DMS 273 treated with DMSO at 0.1 percent for 48 hours (cell line): ENCODE data around the gene PHC1.
"Not testable (repeated sequence)": the region's sequence is repeated elsewhere in the genome, so short reads cannot be mapped to it uniquely, and the experiment has no call there.

Source experiments
- DNase-seq: peaks from one replicate; lab custom pipeline; 2025; lab: John Stamatoyannopoulos, UW

The PHC1 gene

GRCh38 chr12:8914033-8914715 lies at the start of gene PHC1:
Gene PHC1 (plus strand): TSS chr12:8914509. CDS start chr12:8917678, 3,169 bp downstream.
- peak; percentile 10 for DNase-seq

- no peak for DNase-seq
Observed at GRCh38 chr12:8866429-8866828, 47.9 kb upstream of the PHC1 start.

- DNase-seq = no peak
Observed at GRCh38 chr12:8867009-8867408, 47.3 kb upstream of the PHC1 start.

- DNase-seq = no peak
Observed at GRCh38 chr12:8867786-8868185, 46.5 kb upstream of the PHC1 start.

GRCh38 chr12:8870586-8870985 lies 43.7 kb upstream of the PHC1 start:
- peak; percentile 42 for DNase-seq

- no peak for DNase-seq
Observed at GRCh38 chr12:8871068-8871467, 43.2 kb upstream of the PHC1 start.

GRCh38 chr12:8876887-8877286 lies 37.4 kb upstream of the PHC1 start:
- no peak for DNase-seq

GRCh38 chr12:8886502-8887284 lies 27.6 kb upstream of the PHC1 start:
- no peak for DNase-seq

- no peak for DNase-seq
Observed at GRCh38 chr12:8887285-8887715, 27.0 kb upstream of the PHC1 start.

GRCh38 chr12:8890313-8891085 lies 23.8 kb upstream of the PHC1 start:
- DNase-seq = peak; percentile 1

GRCh38 chr12:8891976-8892375 lies 22.3 kb upstream of the PHC1 start:
- no peak for DNase-seq

GRCh38 chr12:8894378-8894777 lies 19.9 kb upstream of the PHC1 start:
- no peak for DNase-seq

GRCh38 chr12:8894986-8895385 lies 19.3 kb upstream of the PHC1 start:
- no peak for DNase-seq

GRCh38 chr12:8897081-8897480 lies 17.2 kb upstream of the PHC1 start:
- no peak for DNase-seq

- DNase-seq = no peak
Observed at GRCh38 chr12:8899830-8900229, 14.5 kb upstream of the PHC1 start.

- DNase-seq = not testable (repeated sequence)
Observed at GRCh38 chr12:8902703-8903102, 11.6 kb upstream of the PHC1 start.

- DNase-seq = no peak
Observed at GRCh38 chr12:8903646-8904045, 10.7 kb upstream of the PHC1 start.

GRCh38 chr12:8904665-8905064 lies 9.6 kb upstream of the PHC1 start:
- DNase-seq = no peak

- no peak for DNase-seq
Observed at GRCh38 chr12:8905546-8905945, 8.8 kb upstream of the PHC1 start.

GRCh38 chr12:8906266-8907180 lies 7.8 kb upstream of the PHC1 start:
- no peak for DNase-seq

- DNase-seq = peak; percentile 24
Observed at GRCh38 chr12:8907513-8907912, 6.8 kb upstream of the PHC1 start.

- DNase-seq = no peak
Observed at GRCh38 chr12:8909752-8910151, 4.6 kb upstream of the PHC1 start.
